ENCODE results near the gene MX2. TPM values are rescaled to one million over a fixed set of nuclear protein-coding genes. Genes with fewer than 3 reads are reported as not detected.

Gene MX2
- total RNA-seq, 2 donors from 2014 or later = 1.6 to 11.4 TPM

DNA sequence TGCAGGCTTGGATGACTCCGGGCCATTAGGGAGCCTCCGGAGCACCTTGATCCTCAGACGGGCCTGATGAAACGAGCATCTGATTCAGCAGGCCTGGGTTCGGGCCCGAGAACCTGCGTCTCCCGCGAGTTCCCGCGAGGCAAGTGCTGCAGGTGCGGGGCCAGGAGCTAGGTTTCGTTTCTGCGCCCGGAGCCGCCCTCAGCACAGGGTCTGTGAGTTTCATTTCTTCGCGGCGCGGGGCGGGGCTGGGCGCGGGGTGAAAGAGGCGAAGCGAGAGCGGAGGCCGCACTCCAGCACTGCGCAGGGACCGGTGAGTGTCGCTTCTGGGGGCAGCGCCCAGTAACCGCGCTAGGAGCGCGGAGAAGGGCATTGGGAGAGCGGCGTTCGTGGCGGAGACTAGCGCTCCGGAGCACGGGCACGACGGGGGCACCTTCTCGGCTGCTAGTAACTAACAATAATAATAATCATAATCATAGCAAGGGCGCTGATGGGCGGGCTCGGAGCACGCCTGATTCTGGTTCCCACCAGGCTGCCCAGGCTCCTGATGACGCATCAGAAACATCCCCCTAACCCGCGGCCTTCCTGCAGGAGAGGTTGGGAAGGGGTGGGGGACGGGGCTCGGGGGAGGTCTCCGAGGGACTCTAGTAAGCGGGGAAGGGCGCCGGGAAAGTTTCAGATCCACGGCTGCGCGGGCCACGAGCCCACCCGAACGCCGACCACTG, 64.3 kb downstream of the MX2 start, which contains the start of gene MX1:
TSS of gene MX1 (plus strand) at position 286 of the 722 bp plus-strand sequence. CDS start 5,832 bp downstream, outside the sequence.
- Histone ChIP-seq H3K9me3 (ENCODE audit: control insufficient read depth, low read length) (no peaks in the 10 kb centered on the region), H3K4me3 (ENCODE audit: low read length) (peak within 1 kb of the TSS; percentile 75), H3K27me3 (ENCODE audit: control insufficient read depth, insufficient read depth, low read length, poor library complexity, severe bottlenecking) (peaks cover 75% of the 10 kb centered on the region), H3K36me3 (ENCODE audit: control insufficient read depth, insufficient read depth, low read length) (no peaks in the 10 kb centered on the region), H3K27ac (ENCODE audit: low read depth, low read length) (no peak within 1 kb of the TSS), H3K9ac (ENCODE audit: extremely low read depth, low read length, poor library complexity, severe bottlenecking) (no peak within 1 kb of the TSS), H3K4me1 (ENCODE audit: control insufficient read depth, insufficient read depth, low read length) (no peaks in the 10 kb centered on the region)
- no peak for TF ChIP-seq CTCF (conservative IDR thresholded peaks at IDR 0.05)
- Mint-ChIP-seq H3K27me3 (ENCODE audit: insufficient read depth) (peaks cover 67% of the 10 kb centered on the region), H3K4me1 (no peaks in the 10 kb centered on the region), H3K4me3 (peak within 1 kb of the TSS; percentile 62), H3K9me3 (no peaks in the 10 kb centered on the region), H3K27ac (no peak within 1 kb of the TSS), H3K36me3 (ENCODE audit: low read depth) (no peaks in the 10 kb centered on the region)
- 6 to 16% methylated on average over 22 to 64 of the region's 65 CpGs for WGBS, 2 experiments (ENCODE audit: insufficient coverage in 1 of 2, insufficient read length in 1 of 2)
- DNase-seq = peak; percentile 75

DNA sequence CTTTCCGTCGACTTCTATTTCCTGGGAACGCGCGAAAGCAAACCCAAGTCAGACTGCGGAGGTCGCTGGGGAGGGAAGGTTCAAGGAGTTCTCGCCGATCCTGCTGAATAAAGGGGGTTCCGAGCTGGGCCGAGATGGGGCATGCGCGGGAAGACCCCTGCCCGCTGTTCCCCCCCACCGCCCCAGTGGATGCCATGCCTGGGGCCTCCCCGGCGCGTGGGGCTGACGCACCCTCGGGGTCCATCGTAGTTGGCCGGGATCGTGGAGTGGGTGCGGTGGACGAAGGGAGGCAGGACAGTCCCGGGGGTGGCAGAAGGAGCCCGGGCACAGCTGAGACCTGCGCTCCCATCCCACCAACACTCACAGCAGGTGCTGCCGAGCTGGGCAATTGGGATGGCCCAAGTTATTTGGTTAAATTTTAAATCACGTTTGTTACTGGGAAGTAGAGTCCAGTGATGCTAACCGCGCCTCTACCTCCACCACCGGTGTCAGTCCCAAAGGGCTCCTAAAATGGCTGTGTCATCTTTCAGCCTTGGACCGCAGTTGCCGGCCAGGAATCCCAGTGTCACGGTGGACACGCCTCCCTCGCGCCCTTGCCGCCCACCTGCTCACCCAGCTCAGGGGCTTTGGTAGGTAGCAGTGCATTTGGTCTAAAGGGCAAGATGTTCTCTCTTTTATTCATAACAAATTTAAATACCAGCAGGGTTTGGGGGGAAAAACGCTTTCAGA, 65.0 kb downstream of the MX2 start:
- no peak overlapping the region for H3K27ac Mint-ChIP-seq
- peaks cover 64% of the 10 kb centered on the region for H3K27me3 Mint-ChIP-seq (ENCODE audit: insufficient read depth)
- H3K4me3 Mint-ChIP-seq = peak overlapping the region; percentile 62
- no peak for DNase-seq
- TF ChIP-seq CTCF (conservative IDR thresholded peaks at IDR 0.05) = no peak
- H3K9me3 Mint-ChIP-seq = no peaks in the 10 kb centered on the region
- Histone ChIP-seq H3K9me3 (ENCODE audit: control insufficient read depth, low read length) (no peaks in the 10 kb centered on the region), H3K9ac (ENCODE audit: extremely low read depth, low read length, poor library complexity, severe bottlenecking) (no peak overlapping the region), H3K27ac (ENCODE audit: low read depth, low read length) (no peak overlapping the region), H3K4me3 (ENCODE audit: low read length) (peak overlapping the region; percentile 75), H3K27me3 (ENCODE audit: control insufficient read depth, insufficient read depth, low read length, poor library complexity, severe bottlenecking) (peaks cover 73% of the 10 kb centered on the region), H3K36me3 (ENCODE audit: control insufficient read depth, insufficient read depth, low read length) (no peaks in the 10 kb centered on the region), H3K4me1 (ENCODE audit: control insufficient read depth, insufficient read depth, low read length) (no peaks in the 10 kb centered on the region)
- H3K4me1 Mint-ChIP-seq = no peaks in the 10 kb centered on the region
- 33 to 37% methylated on average over 18 to 41 of the region's 41 CpGs for WGBS, 2 experiments (ENCODE audit: insufficient coverage in 1 of 2, insufficient read length in 1 of 2)
- no peaks in the 10 kb centered on the region for H3K36me3 Mint-ChIP-seq (ENCODE audit: low read depth)

DNA sequence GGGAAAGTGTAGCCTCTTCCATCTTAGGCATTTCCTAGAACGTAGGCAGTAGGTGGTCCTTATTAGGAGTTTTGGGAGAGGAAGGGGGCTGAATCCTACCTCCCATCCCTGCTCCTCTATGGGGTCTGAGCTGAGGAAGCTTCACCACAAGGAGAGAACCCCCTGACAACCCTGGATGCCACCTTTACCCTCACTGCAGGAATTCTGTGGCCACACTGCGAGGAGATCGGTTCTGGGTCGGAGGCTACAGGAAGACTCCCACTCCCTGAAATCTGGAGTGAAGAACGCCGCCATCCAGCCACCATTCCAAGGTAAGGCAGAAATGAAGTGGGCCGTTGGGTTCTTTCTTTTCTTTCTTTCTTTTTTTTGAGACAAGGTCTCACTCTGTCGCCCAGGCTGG, 65.7 kb downstream of the MX2 start:
- H3K9ac ChIP-seq (ENCODE audit: extremely low read depth, low read length, poor library complexity, severe bottlenecking) = no peak overlapping the region
- H3K27me3 ChIP-seq (ENCODE audit: control insufficient read depth, insufficient read depth, low read length, poor library complexity, severe bottlenecking) = peaks cover 66% of the 10 kb centered on the region
- no peak for TF ChIP-seq CTCF (conservative IDR thresholded peaks at IDR 0.05)
- H3K9me3 ChIP-seq (ENCODE audit: control insufficient read depth, low read length) = no peaks in the 10 kb centered on the region
- 88 to 91% methylated on average over 5 to 8 of the region's 8 CpGs for WGBS, 2 experiments (ENCODE audit: insufficient coverage in 1 of 2, insufficient read length in 1 of 2)
- Mint-ChIP-seq H3K27ac (no peak overlapping the region), H3K4me1 (no peaks in the 10 kb centered on the region), H3K36me3 (ENCODE audit: low read depth) (no peaks in the 10 kb centered on the region), H3K4me3 (no peak overlapping the region), H3K9me3 (no peaks in the 10 kb centered on the region), H3K27me3 (ENCODE audit: insufficient read depth) (peaks cover 62% of the 10 kb centered on the region)
- no peaks in the 10 kb centered on the region for H3K4me1 ChIP-seq (ENCODE audit: control insufficient read depth, insufficient read depth, low read length)
- no peak for DNase-seq
- H3K27ac ChIP-seq (ENCODE audit: low read depth, low read length) = no peak overlapping the region
- H3K4me3 ChIP-seq (ENCODE audit: low read length) = no peak overlapping the region
- no peaks in the 10 kb centered on the region for H3K36me3 ChIP-seq (ENCODE audit: control insufficient read depth, insufficient read depth, low read length)
